Measurements from ENCODE around the gene IFT43.

Gene IFT43

DNA sequence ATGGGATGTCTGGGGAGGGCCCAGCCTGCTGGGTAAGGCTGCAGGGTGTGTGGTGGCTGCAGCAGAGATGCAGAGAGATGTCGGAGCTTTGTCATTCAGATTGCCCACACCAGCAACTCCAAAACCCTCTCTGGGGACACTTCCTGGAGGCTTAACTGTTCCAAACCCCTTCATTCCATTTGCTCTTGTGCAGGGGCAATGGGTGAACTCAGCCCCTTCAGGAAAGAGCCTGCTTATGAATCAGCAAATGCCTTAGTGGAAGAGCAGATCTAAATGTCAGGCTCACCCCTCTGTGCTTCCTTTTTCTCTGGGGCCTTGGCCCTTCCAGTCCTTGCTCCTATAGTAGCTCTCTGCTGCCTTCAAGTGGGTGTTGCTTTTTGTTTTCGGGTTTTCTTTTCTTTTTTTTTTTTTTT is 129.5 kb downstream of the IFT43 start:
- no peak for DNase-seq

DNA sequence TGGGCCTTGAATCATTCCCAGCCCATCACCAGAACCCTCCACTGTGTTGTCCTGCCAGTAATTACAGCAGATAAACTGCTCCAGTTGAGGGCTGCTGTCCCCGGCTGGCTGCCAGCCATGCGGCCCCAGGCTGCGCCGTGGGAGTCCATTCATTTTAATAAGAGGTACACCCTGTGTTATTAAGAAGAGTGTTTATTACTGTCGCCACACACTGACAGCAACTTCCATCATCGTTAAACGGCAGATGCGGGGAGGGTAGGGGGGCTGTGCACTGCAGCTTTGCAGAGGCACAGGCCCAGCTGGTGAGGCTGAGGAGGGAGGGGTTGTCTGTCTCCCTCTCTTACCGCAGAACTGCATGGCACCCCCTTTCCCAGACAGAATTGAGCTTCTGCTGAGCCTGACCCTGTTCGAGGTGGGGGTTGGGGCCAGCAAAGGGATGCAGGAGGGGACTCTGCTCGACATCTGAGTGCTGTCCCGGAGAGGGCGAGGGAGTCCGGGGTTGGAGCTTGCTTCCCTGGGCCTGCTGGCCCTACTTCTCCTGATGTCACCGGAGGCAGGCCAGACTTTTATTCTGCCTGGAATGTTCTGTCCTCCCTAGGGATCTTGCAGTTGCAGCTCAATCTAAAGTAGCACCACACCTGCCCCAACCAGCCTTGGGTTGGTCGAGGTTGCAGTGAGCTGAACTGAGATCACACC is 132.4 kb downstream of the IFT43 start:
- DNase-seq, result no peak

DNA sequence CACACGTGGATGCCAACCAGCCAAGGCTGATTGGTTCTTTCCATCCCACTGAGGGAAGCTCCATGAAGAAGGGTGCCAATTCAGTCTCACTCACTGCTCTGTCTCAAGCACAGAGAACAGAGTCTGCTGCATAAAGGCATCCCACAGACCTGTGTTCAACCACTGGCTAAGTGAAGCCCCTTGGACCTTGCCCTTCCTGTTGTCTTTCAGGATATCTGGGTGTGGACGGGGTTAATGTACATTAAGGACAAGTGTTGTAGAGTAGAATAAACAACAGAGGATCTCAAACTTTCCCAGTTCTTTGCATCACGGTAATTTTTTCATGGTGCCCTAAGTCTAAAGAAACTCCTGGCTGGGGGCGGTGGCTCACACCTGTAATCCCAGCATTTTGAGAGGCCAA is 133.0 kb downstream of the IFT43 start:
- no peak for DNase-seq

DNA sequence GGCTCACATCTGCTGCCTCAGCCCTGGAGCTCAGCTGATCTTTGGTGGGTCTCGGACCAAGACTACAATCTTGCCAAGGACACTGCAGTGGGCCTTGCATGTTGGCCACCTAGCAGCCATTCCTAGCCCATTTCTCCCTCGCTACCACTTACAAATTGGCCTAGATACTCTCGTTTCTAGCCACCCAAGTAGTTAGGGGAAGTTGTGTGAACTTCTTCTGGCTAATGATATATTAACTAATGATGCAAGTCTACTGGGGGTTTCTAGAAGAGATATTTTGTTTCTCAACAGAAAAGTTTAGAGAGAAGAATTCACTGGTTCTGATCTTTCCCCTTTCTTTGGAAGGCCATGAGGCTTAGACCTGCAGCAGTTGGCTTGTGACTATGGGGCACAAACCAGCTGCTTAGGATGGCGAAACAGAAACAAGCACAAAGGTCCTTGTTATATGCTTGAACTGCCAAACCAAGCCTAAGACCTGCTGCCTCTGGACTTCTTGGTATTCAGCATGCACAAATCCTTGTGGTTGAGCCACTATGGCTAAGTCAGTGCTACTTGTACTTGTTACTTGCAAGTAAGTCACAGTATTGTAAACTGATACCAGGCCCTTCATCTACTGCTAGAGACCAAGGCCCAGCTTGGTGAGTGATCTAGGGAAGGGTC is 135.7 kb downstream of the IFT43 start:
- DNase-seq, result no peak

DNA sequence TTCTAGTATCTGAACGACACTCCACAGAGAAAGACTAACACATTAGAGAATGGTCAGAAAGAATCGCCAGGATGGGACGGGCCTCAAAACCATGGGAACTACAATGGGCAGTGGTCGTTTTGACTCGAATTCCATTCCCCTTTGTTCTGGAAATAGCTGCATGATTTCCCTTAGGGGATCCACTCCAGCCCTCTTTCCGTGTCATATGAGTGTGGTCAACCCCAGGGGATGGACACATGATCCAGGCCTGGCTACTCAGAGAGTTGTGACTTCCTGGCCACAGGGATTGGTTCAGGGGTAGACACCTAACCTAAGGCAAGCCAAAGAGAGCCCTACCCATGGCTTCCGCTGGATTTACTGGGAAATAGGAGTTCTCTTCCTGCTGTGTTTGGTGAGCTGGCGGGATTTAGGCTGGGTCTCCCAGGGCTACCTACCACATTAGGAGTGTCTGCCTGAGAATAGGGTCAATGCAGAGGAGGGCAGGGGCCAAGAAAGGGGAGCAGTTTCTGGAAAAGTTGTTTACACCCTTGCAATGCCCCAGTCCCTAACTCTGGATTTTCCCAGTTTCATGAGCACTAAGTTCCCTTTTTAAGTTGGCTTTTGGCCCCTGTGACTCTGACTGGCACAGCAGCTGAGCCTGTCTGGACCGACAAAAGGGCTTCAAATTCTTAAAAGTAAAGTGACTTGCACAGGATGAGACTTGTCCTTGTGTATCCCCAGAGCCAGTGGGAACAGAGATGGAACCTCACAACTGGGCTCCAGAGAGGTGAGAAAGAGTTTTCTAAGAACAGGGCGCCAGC is 138.1 kb downstream of the IFT43 start:
- no peak for DNase-seq

DNA sequence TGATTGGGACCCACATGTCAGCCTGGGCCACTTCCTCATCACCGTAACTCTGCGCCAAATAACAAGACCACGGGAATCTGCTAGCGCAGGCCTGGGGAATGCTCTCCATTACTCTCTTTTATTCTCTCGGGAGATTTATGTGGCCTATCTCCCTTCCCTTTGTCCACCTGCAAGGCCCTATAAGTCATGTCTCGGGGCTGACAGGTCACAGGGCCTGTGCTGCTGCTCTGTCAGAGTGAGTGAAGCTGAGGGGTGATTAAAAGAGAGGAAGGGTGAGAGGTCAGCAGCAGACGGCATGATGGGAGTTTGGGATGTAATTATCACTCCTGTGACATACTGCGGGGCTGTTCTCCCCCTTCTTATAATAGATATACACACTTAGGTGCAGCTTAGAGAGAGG is 139.9 kb downstream of the IFT43 start:
- no peak for DNase-seq

DNA sequence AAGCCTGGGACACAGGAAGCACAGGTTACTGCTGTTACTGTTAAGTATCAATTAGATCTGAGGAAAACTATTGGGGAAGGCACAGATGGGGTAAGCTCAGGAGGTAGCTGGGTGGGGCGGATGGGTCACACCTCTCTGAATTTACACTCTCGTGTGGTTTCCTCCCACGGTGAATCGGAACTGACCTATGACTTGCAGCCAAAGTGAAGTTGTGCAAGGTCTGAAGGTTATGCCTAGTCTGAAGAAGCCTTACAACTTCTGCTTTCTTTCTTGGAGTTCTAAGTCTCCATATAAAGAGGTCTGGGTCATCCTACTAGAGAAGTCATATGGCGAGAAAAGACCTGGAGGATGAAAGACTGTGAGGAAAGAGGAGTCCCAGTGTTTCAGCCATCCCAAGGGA is 140.5 kb downstream of the IFT43 start:
- no peak for DNase-seq

DNA sequence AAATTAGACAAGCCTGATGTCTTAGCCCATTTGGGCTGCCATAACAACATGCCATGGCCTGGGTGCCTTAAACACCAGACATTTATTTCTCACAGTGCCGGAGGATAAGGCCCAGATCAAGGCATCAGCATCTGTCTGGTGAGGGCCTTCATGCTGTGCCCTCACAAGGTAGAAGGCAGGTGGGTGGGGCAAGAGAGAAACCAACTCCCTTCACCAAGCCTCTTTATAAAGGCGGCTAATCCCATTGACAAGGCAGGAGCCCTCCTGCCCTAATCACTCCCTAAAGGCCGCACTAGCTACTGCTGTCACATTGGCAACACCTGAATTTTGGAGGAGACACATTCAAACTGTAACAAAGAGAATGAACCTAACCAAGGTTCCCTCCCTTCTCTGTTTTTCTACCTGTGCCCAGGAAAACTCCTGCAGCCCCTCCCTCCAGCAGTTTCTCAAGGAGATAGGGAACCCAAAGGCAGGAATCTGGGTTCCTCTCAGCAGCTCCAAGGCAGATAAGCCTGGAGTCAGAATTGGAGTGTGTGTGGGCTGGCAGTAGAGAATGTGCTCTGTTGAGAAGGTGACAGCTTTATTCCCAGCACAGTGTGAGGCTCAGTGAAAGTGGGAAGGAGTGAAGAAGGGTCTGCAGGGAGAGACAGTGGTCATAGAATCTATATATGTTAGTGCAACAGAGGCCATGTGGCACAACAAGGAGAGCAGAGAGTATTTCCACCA is 144.5 kb downstream of the IFT43 start:
- DNase-seq, result no peak

DNA sequence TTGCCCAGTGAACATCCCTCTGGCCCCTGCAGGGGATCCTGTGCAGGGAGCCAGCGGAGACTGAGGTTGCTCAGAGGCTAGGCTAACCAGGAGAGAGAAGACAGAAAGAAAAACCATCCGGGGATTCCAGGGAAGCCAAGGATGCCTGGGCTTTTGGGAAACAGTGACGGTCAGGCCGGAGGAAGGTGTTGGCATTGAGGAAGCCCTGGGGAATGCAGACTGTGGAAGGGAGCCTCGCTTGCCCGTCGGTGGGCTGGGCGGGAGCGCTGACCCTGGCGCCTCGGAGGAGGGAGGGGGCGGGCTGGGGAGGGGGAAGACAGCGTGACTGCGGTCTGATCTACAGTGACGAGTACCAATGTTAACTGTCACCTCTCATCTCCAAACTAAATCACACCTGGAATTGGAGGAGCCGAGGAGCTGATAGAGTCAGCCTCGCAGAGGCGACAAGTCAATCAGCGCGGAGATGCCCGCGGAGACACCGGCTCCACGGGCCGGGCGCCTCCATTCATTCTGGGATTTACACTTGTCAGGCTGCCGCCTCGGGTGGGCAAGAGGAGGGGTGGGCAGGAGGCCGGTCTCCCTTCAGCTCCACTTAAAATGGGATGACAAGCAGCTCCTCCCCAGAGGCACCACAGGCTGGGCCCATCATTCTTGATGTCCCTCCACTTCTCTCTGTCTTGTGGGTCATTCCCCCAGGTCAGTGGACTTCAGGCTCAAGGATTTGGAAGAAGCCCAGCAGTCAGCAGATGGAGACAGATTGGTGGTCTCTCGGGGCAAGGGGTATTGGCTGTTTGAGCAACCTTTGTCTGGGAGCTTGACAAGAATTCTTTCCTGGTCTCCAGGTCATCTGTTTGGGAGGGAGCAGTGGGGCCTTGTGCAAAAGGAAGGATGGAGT is 145.8 kb downstream of the IFT43 start:
- no peak for DNase-seq

DNA sequence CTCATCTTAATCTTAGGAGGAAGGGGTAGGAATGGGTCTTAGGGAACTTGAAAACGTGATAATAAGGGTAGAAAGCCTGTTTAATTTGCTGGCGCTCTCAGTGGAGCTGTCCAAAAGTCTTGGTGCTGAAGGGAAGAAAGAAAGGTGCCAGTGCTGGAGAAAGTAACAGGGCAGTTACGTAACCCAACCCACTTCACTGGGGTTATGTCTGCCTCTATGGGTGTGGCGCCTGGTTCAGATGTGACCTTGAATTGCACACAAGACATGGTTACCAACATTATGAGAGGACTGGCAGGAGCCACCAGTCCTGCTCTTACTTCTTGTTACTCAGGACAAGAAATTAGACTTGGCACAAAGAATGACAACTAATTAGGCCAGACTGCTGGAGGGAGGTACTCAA is 147.5 kb downstream of the IFT43 start:
- DNase-seq, result no peak

Data from NCI-H187 treated with DMSO at 0.1 percent for 48 hours (cell line).